HL-60/S4 treated with phorbol 12-myristate 13-acetate at 8.2 ng/mL for 4 days and 3 days (cell line): Measurements from ENCODE around the gene PPTC7.
"Not testable (repeated sequence)": the region's sequence is repeated elsewhere in the genome, so short reads cannot be mapped to it uniquely, and the experiment has no call there.

Source experiments
- in situ Hi-C: fragments of 300-500 bp; cut with MboI; formaldehyde crosslinking; loops from 2 replicates; pipeline ENCODE4 v1.15.0; 2022; ENCODE audit warnings: low sequenced_read_pairs

PPTC7 gene

GRCh38 chr12:110537605-110538409, 45.3 kb downstream of the PPTC7 start:
- in situ Hi-C loops, result no loop called here

DNA sequence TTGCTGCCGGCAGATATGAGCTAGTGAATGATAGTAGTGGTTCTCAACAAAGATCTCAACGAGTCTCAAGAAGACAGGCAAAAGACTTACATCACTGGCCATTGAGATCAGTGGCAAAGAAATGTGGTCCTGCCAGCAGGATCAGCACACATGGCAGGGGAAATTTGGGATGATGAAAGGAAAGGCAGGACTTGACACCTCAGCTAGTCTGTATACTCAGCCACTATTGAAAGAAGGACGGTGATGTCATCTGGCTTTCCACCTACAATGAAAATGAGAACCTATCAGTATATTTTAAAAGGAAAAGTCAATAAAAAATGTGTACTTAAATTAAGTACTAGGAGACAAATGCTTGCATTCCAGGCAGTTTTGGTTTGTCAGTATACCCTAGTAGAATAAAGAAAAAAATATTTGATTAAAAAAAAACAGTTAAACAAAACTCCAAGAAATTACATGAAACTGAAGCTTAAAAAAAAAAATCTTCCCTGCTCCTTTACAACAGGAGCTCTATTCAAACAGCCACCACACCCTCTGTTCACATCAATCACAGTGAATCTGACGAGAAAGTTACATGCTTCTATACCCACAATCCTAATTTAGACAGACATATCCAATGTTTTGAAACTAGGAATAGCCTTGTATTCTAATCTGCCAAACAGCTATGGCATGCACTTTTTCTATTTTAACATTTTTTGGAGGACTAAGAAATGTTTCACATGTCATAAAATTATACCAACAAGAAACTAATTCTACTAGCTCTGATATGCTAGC, 46.1 kb downstream of the PPTC7 start:
- in situ Hi-C loops, result no loop called here

DNA sequence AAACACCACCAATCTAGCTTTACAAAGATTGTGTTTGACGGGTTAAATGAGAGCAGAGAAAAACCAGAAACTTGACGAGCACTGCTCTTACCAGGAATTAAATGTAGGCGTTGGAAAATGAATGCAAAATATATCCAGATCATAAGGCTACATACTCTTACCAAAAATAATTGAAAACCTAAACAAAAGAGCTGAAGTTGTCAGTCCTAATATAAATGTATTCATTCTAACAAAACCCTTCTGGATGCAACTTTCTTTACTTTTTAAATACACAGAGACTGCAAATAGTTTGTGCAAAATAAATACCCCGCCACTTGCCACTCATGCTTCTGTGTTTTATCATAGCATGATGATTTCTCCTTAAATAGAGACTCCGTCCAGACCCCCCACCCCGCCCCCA, 48.3 kb downstream of the PPTC7 start:
- in situ Hi-C loops, result no loop called here

DNA sequence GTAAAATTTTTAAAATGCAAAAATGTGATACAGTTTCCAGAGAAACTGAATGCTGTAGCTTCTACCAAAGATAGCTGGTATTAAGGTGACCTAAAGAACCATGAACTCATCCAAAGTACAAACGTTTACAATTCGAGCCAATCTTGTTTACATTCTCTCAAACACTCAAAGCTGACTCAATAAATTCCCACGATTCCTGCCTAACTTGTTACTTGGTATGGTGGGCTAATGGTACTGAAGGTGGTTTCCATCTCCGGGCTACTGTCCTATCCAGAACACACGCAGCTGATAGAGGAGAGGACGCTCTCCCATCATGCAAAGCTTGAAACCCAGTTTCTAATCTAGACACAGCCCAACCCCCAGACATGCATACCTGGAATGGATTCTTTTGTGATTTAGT, 49.5 kb downstream of the PPTC7 start:
- in situ Hi-C loops, result no loop called here

DNA sequence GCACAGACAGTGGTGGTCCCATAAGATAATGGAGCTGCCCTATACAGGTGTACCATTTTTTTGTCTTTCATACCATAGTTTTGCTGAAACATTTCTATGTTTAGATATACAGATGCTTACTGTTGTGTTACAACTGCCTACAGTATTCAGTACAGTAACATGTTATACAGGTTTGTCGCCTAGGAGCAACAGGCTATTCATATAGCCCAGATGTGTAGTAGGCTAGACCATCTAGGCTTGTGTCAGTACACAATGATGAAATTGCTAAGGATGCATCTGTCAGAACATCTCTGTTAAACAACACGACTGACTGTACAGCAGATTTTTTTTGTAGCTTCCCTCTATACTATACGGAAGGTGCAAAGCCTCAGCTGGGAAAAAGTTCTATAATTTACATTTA, 50.5 kb downstream of the PPTC7 start:
- in situ Hi-C loops, result no loop called here

- in situ Hi-C loops, result no loop called here
Observed at GRCh38 chr12:110531741-110532333, 51.3 kb downstream of the PPTC7 start.

DNA sequence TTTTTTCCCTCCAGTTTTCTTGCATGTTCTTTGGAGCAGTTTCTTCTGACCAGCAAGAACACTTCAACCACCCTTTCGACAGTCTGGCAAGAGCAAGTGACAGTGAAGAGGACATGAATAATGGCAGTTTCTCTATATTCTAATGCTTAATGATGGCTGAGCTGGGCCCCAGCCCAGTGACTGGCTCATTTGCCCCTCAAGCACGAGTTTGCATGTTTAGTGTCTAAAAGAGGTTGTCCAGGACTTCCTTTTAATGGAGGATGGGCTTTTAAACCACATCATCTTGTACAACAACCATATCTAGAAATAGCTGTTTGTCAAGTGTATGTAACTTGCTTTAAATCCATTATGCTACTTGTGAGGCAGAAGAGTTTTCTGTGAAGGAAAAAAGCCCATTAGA, 52.6 kb downstream of the PPTC7 start:
- in situ Hi-C loops, result no loop called here

- in situ Hi-C loops, result no loop called here
Observed at GRCh38 chr12:110528277-110528839, 54.8 kb downstream of the PPTC7 start.

GRCh38 chr12:110520876-110521712, 62.0 kb downstream of the PPTC7 start:
- in situ Hi-C loops, result not testable (repeated sequence)

DNA sequence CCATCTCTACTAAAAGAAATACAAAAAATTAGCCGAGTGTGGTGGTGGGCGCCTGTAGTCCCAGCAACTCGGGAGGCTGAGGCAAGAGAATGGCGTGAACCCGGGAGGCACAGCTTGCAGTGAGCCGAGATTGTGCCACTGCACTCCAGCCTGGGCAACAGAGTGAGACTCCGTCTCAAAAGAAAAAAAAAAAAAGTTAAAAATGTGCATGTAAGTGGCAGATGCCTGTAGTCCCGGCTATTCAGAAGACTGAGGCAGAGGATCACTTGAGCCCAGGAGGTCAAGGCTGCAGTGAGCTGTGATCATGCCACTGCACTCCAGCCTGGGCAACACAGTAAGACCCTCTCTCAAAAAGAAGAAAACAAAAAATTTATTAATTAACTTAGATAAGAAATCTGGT, 65.1 kb downstream of the PPTC7 start:
- in situ Hi-C loops, result not testable (repeated sequence)

GRCh38 chr12:110516995-110517394, 66.1 kb downstream of the PPTC7 start:
- in situ Hi-C loops, result no loop called here

GRCh38 chr12:110514363-110514762, 68.8 kb downstream of the PPTC7 start:
- in situ Hi-C loops, result no loop called here

GRCh38 chr12:110513842-110514241, 69.3 kb downstream of the PPTC7 start:
- in situ Hi-C loops, result no loop called here

DNA sequence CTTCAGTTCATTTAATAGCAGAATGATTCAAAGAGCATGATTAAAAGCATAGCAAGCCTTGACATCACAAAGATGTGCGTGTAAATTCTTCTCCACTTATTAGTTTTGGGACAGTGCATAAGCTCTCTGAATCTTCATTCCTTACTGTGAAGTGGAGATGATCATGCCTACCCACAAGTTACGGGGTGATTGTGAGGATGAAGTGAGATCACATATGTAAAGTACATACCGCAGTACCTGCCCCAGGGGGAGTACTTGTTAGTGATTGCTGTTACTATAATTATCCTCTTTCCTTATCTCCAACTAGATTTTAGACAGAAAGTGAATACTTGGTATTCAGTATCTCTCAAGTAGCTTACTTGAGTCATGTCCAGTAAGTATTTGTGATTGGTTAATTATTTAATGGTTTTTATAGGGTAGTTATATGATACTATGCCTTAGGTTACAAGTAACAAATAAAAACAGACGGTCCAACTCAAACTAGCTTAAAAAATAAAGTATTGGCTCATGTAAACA, 75.0 kb downstream of the PPTC7 start:
- in situ Hi-C loops, result no loop called here

DNA sequence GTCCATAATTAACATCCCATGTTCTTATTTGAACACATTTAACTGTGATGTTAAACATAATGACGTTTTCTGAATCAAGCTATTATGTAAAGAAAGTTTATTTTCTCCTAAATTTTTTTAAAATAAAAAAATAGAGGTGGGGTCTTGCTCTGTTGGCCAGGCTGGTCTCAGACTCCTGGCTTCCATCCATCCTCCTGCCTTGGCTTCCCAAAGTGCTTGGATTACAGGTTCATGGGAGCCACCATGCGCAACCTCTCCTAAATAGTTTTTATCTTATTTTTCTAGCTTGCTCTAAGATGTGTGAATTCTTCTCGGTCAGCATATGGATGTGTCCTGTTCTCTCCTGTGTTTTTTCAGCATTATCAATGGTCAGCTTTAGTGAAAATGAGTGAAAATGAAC, 77.8 kb downstream of the PPTC7 start:
- in situ Hi-C loops, result no loop called here

- in situ Hi-C loops, result no loop called here
Observed at GRCh38 chr12:110503432-110503831, 79.7 kb downstream of the PPTC7 start.

GRCh38 chr12:110501752-110502738, 81.1 kb downstream of the PPTC7 start, which contains the start of the genes RAD9B and VPS29:
TSS of gene RAD9B (plus strand) at chr12:110502331. CDS start at chr12:110502338, 7 bp downstream.
TSS of gene VPS29 (minus strand) at chr12:110502111. CDS start at chr12:110502051, 60 bp downstream.
- in situ Hi-C loops, result no loop called here

GRCh38 chr12:110501399-110501751, 81.7 kb downstream of the PPTC7 start:
- in situ Hi-C loops, result no loop called here
